Duodenal mucosa (tissue), 2 donors: ENCODE data around the gene DIAPH2.
"Not testable (repeated sequence)": the region's sequence is repeated elsewhere in the genome, so short reads cannot be mapped to it uniquely, and the experiment has no call there.

ENCODE experiments used
- H3K27ac ChIP-seq: one replicate; pipeline ENCODE4 v1.7.0; 2013; ENCODE audit warnings: low read depth, low read length
- H3K27me3 ChIP-seq, 2 donors: one replicate each; pipeline ENCODE4 v1.7.0; 2013; ENCODE audit warnings: low read length in 2 of 2, control low read depth in 1 of 2; ENCODE audit not compliant: insufficient read depth in 2 of 2, control insufficient read depth in 1 of 2
- H3K36me3 ChIP-seq, 2 donors: one replicate each; pipeline ENCODE4 v1.7.0; 2013; ENCODE audit warnings: low read length in 2 of 2, control low read depth in 1 of 2; ENCODE audit not compliant: insufficient read depth in 2 of 2, control insufficient read depth in 1 of 2
- H3K4me1 ChIP-seq, 2 donors: one replicate each; pipeline ENCODE4 v1.7.0; 2013; ENCODE audit warnings: low read length in 2 of 2, control low read depth in 1 of 2; ENCODE audit not compliant: insufficient read depth in 2 of 2, control insufficient read depth in 1 of 2
- H3K4me3 ChIP-seq, 2 donors: one replicate each; pipeline ENCODE4 v1.7.0; 2013; ENCODE audit warnings: low read length in 2 of 2, low read depth in 1 of 2
- H3K9ac ChIP-seq, 2 donors: one replicate each; pipeline ENCODE4 v1.7.0; 2013; ENCODE audit warnings: low read length in 2 of 2, low read depth in 1 of 2
- H3K9me3 ChIP-seq, 2 donors: one replicate each; pipeline ENCODE4 v1.7.0; 2013; ENCODE audit warnings: low read length in 2 of 2, control low read depth in 1 of 2; ENCODE audit not compliant: control insufficient read depth in 1 of 2

DIAPH2 gene

GRCh38 chrX:96714393-96714792 lies 29.8 kb downstream of the DIAPH2 start:
- not testable (repeated sequence) for H3K9ac ChIP-seq, H3K27ac ChIP-seq, H3K36me3 ChIP-seq, H3K4me3 ChIP-seq, H3K4me1 ChIP-seq, H3K27me3 ChIP-seq, H3K9me3 ChIP-seq

- no peaks in the 10 kb centered on the region for H3K9me3 ChIP-seq
- no peak overlapping the region for H3K4me3 ChIP-seq
- no peaks in the 10 kb centered on the region for H3K36me3 ChIP-seq
- no peak overlapping the region for H3K27ac ChIP-seq
- H3K27me3 ChIP-seq = no peaks in the 10 kb centered on the region
- no peak overlapping the region for H3K9ac ChIP-seq
- H3K4me1 ChIP-seq = no peaks in the 10 kb centered on the region
Observed at GRCh38 chrX:96715481-96715880, 30.8 kb downstream of the DIAPH2 start.

- no peak overlapping the region for H3K27ac ChIP-seq
- H3K4me1 ChIP-seq = peaks cover 0 to 6% of the 10 kb centered on the region in 2 donors
- H3K4me3 ChIP-seq = no peak overlapping the region
- no peaks in the 10 kb centered on the region for H3K36me3 ChIP-seq
- no peaks in the 10 kb centered on the region for H3K9me3 ChIP-seq
- H3K27me3 ChIP-seq = no peaks in the 10 kb centered on the region
- H3K9ac ChIP-seq = no peak overlapping the region
Observed at GRCh38 chrX:96719161-96719875, 34.7 kb downstream of the DIAPH2 start.

- Histone ChIP-seq H3K9ac (no peak overlapping the region), H3K4me3 (no peak overlapping the region), H3K36me3 (no peaks in the 10 kb centered on the region), H3K27ac (no peak overlapping the region), H3K4me1 (peaks cover 0 to 6% of the 10 kb centered on the region in 2 donors), H3K9me3 (no peaks in the 10 kb centered on the region), H3K27me3 (no peaks in the 10 kb centered on the region)
Observed at GRCh38 chrX:96721354-96721753, 36.7 kb downstream of the DIAPH2 start.

GRCh38 chrX:96722781-96723180 lies 38.1 kb downstream of the DIAPH2 start:
- no peak overlapping the region for H3K4me3 ChIP-seq
- no peak overlapping the region for H3K9ac ChIP-seq
- no peak overlapping the region for H3K27ac ChIP-seq
- H3K9me3 ChIP-seq = no peaks in the 10 kb centered on the region
- no peaks in the 10 kb centered on the region for H3K27me3 ChIP-seq
- H3K4me1 ChIP-seq = peaks cover 0 to 6% of the 10 kb centered on the region in 2 donors
- H3K36me3 ChIP-seq = no peaks in the 10 kb centered on the region

- Histone ChIP-seq H3K27me3 (no peaks in the 10 kb centered on the region), H3K4me3 (no peak overlapping the region), H3K4me1 (no peaks in the 10 kb centered on the region), H3K36me3 (no peaks in the 10 kb centered on the region), H3K9ac (no peak overlapping the region), H3K9me3 (no peaks in the 10 kb centered on the region), H3K27ac (no peak overlapping the region)
Observed at GRCh38 chrX:96729053-96729452, 44.4 kb downstream of the DIAPH2 start.

- H3K4me1 ChIP-seq = no peaks in the 10 kb centered on the region
Observed at GRCh38 chrX:96729868-96730643, 45.4 kb downstream of the DIAPH2 start.

GRCh38 chrX:96731000-96731399 lies 46.4 kb downstream of the DIAPH2 start:
- H3K9me3 ChIP-seq, H3K4me1 ChIP-seq, H3K9ac ChIP-seq, H3K27ac ChIP-seq, H3K36me3 ChIP-seq, H3K4me3 ChIP-seq, H3K27me3 ChIP-seq: not testable (repeated sequence)

More at GRCh38 chrX:96729868-96730643, 45.4 kb downstream of the DIAPH2 start:
- no peaks in the 10 kb centered on the region for H3K36me3 ChIP-seq
- no peak overlapping the region for H3K9ac ChIP-seq
- no peaks in the 10 kb centered on the region for H3K27me3 ChIP-seq
- H3K9me3 ChIP-seq = no peaks in the 10 kb centered on the region
- H3K4me3 ChIP-seq = no peak overlapping the region
- no peak overlapping the region for H3K27ac ChIP-seq

GRCh38 chrX:96743367-96744073 lies 58.9 kb downstream of the DIAPH2 start:
- Histone ChIP-seq H3K27me3 (no peaks in the 10 kb centered on the region), H3K36me3 (no peaks in the 10 kb centered on the region), H3K27ac (no peak overlapping the region), H3K4me3 (no peak overlapping the region), H3K9ac (no peak overlapping the region), H3K9me3 (no peaks in the 10 kb centered on the region), H3K4me1 (no peaks in the 10 kb centered on the region)

- Histone ChIP-seq H3K9ac (no peak overlapping the region), H3K27me3 (no peaks in the 10 kb centered on the region), H3K9me3 (no peaks in the 10 kb centered on the region), H3K27ac (no peak overlapping the region), H3K36me3 (no peaks in the 10 kb centered on the region), H3K4me1 (no peaks in the 10 kb centered on the region), H3K4me3 (no peak overlapping the region)
Observed at GRCh38 chrX:96752781-96753180, 68.1 kb downstream of the DIAPH2 start.
